HG03442 (cell line): Measurements from ENCODE around the gene COLQ.
"Not testable (repeated sequence)": the region's sequence is repeated elsewhere in the genome, so short reads cannot be mapped to it uniquely, and the experiment has no call there.

ENCODE experiments used
- ATAC-seq: cut with Tn5 transposase; IDR thresholded peaks from one replicate; pipeline ENCODE4 v1.9.1; 2021; ENCODE audit warnings: mild to moderate bottlenecking, moderate library complexity; ENCODE audit not compliant: unreplicated experiment

The COLQ gene

GRCh38 chr3:15430624-15431023 is 90.9 kb downstream of the COLQ start:
- ATAC-seq: no peak

GRCh38 chr3:15429080-15429479 is 92.4 kb downstream of the COLQ start:
- no peak for ATAC-seq

- no peak for ATAC-seq
Observed at GRCh38 chr3:15428539-15428938, 93.0 kb downstream of the COLQ start.

DNA sequence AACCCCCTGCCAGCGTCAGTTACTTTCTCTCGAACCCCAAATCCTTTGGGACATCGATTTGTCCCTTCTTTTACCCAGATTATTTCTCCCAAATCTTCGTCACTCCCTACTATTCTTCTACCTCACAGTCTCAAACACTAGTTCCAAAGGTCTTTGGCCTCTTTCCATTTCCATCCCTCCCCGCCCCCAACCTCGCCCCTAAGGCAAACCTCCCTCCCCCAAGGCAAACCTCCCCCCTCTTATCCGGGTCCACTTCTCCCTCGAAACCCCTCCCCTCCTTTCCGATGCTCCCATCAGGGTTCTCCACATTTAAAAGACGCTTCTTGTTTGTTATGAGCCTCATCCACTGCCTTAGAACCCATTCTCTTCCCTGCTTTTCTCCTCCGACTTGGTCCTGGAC is 93.5 kb downstream of the COLQ start:
- no peak for ATAC-seq

DNA sequence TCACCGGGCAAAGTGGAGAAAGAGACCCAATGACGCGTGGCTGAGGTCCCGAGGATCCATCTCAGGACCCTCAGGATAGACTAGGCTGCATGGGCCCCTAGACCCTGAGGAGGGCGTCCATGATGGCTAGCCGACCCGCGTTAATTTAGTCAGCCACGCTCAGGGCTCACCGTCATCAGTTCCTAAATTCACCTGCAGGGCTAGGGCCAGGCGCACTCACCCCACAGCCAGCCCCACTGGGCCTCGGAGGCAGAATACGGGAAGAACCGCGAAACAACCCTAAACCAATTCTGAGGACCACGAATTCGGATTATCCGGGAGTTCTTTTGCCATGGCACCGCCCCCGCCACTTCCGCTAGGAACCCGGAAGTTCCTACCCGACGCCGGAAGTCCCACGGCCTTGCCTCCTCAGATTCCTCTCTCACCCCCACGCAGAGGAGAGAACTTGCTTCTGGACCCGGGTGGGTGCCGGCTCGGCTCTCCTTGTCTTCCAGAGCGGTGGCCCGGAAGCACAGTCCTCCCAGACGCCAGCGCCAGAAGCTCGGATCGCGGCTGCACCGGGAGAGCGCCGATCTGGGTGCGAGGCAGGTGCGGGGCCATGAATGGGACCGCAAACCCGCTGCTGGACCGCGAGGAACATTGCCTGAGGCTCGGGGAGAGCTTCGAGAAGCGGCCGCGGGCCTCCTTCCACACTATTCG is 94.2 kb downstream of the COLQ start, which contains the start of the genes EAF1 and METTL6:
EAF1 (plus strand) TSS at position 417 of the 699 bp plus-strand sequence; CDS start at position 599, 182 bp downstream.
METTL6 (minus strand) TSS at position 363 of the 699 bp plus-strand sequence. CDS start 1,033 bp downstream, outside the sequence.
- ATAC-seq: peak; percentile 87

DNA sequence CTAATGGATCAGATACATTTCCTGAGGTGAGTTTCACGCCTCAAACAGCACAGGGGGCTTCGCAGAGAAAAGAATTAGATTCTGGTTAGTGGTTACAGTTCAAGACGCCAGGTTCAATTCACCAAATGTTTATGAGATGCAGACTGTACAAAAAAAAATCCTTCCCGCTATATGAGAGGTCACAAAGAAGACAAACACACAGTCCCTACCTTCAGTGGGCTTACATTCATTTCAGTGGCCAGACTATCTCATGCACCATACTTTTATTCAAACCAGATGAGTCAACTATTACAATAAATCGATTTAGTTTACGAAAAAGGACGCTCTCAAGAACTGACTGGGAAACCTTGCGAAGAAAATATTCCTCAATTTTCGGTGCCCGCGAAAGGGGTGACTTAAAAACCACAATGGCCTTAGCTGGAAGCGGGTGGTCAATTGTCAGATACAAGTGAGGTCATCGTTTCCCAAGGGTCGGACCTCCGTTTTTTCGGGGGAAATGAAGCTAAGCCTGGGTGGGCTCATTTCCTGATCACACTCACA is 94.9 kb downstream of the COLQ start:
- no peak for ATAC-seq

DNA sequence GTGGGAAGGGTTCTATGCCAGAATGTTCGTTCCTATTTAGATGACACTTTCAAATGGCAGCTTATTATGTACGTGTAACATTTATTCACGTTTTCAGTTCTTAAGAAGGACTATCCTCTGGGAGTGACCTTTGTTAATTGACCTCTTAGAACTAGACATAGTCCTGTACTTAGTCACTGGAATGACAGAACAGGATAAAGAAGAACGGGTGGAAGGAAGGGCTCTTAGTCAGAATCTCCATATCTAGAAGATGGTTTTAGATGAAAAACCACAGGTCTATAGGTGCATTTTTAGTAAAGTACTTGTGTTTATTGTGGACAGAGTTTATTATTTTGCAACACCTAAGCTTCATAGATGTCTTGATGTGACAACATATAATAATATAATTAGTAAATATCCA is 100.6 kb downstream of the COLQ start:
- ATAC-seq: no peak

- not testable (repeated sequence) for ATAC-seq
Observed at GRCh38 chr3:15410966-15411365, 110.5 kb downstream of the COLQ start.

DNA sequence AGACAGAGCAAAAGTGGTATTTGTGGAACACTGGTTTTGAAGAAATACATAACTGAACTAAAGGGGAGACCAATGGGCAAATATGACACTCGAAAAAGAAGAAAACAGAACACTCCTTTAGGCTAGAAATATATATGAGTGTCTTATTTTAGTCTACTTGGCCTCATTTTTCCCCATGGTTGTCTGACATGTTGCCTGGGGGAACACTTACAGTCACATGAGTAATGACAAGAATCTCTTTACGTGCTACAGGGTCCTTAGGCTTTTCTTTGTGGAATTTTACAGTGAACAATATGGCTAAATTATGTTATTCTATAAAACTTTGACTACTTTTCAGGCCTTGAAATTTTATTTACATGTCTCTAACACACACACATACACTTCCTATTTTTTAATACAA is 111.7 kb downstream of the COLQ start:
- no peak for ATAC-seq

- ATAC-seq: no peak
Observed at GRCh38 chr3:15409239-15409638, 112.3 kb downstream of the COLQ start.

DNA sequence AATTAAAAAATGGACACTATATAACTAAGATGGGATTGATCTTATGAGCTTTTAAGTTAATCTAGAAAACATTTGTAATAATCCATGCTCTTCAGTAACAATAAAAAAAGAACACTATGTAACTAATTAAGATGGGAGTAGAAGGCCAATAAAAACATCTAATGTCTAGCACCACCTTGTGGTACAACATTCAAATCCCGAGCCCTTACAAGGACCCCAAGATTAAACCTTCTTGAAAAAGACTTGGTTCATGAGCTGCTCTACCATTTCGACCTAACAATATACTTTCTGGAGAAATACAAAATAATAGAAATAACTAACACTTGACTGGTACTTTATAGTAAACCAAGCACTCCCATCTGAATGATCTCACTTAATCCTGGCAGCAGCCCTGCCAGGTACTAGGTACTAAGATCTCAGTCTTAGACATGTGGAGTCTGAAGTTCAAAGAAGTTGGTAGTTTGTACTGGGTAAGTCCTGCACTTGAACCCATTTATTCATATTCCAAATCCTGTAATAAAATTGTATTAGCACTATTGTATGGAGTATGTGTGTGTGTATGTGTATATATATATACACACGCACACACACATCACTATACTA is 116.0 kb downstream of the COLQ start:
- no peak for ATAC-seq

GRCh38 chr3:15404767-15405166 is 116.7 kb downstream of the COLQ start:
- no peak for ATAC-seq

- ATAC-seq: no peak
Observed at GRCh38 chr3:15403965-15404364, 117.5 kb downstream of the COLQ start.

GRCh38 chr3:15403495-15403894 is 118.0 kb downstream of the COLQ start:
- no peak for ATAC-seq

DNA sequence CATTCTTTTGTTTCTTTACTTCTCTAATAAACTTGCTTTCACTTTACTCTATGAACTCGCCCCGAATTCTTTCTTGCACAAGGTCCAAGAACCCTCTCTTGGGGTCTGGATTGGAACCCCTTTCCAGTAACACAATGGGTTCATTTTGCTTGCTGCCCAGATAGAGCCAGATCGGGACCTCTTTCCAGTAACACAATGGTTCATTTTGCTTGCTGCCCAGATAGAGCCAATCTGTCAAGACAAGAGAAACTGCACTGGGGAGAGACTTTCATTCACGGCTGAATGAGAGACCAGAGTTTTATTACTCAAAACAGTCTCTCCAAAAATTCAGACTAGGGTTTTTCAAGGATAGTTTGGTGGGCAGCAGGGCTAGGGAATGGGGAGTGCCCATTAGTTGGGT is 119.6 kb downstream of the COLQ start:
- no peak for ATAC-seq
